Fibroblast of pulmonary artery (primary cell): ENCODE measurements around the gene ARG2.

Experiments
- DNase-seq: peaks from one replicate; pipeline ENCODE4 v3.0.0-alpha.2; 2010; ENCODE audit warnings: low read depth
- H3K4me3 ChIP-seq: replicated peaks from 2 replicates; pipeline ENCODE4 v1.5.1; 2011; ENCODE audit warnings: low read depth, mild to moderate bottlenecking, control low read depth, low read length, moderate library complexity
- TF ChIP-seq, protein P1 (sequence below): IDR thresholded peaks from 2 replicates; pipeline ENCODE4 v1.5.1; 2011; ENCODE audit warnings: mild to moderate bottlenecking, control low read depth, low read length, inconsistent platforms; ENCODE audit errors: missing control alignments

Gene ARG2

DNA sequence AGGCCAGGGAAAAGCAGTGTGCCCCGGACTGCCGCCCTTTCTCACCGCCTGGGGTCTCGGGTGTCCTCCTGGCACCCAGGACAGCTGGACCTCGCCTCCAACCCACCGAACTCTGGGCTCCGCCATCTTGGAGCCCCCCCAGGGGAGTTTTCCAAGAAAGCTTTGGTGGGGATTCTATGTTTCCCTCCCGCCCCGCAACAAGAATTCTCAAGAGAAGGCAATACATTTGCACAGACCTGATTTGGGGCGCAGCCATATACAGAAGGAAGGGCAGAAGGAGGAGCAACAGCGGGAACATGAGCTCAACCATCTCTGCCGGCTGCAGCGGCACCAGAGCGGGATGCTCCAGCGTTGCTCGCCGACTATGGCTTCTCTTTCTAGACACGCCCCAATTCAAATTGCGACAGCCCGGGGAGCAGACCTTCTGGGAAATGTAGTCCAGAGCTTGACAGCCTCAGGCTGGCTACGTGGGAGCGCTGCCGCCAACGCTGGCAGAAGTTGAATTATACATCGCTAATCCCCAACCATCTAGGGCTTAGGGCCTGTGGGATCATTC, 75.8 kb downstream of the ARG2 start, which contains the start of gene RDH11:
Gene RDH11 (minus strand): TSS at position 371 of the 556 bp plus-strand sequence. CDS start 61 bp downstream, at position 310.
- H3K4me3 ChIP-seq = peak within 1 kb of the TSS; percentile 99
- peak; percentile 93 for DNase-seq
- TF ChIP-seq, protein P1, sequence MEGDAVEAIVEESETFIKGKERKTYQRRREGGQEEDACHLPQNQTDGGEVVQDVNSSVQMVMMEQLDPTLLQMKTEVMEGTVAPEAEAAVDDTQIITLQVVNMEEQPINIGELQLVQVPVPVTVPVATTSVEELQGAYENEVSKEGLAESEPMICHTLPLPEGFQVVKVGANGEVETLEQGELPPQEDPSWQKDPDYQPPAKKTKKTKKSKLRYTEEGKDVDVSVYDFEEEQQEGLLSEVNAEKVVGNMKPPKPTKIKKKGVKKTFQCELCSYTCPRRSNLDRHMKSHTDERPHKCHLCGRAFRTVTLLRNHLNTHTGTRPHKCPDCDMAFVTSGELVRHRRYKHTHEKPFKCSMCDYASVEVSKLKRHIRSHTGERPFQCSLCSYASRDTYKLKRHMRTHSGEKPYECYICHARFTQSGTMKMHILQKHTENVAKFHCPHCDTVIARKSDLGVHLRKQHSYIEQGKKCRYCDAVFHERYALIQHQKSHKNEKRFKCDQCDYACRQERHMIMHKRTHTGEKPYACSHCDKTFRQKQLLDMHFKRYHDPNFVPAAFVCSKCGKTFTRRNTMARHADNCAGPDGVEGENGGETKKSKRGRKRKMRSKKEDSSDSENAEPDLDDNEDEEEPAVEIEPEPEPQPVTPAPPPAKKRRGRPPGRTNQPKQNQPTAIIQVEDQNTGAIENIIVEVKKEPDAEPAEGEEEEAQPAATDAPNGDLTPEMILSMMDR = no peak

DNA sequence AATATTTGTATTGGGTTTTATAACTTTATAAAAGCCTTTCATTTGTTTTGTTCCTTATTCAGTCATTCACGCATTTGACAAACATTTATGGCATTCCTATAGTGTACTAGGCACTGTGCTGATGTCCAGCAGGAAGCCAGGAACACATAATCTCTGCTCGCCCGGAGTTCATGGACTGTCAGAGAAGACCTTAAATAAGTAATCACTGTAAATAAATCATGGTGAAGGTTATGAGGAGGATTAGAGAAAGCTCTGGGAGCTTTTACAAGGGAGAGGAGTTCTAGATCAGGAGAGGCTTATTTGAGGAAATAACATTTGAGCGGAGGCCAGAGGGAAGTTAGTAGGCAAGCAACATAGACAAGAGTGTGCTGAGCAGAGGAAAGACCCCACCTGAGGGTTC, 77.3 kb downstream of the ARG2 start:
- DNase-seq = no peak
- TF ChIP-seq, protein P1 = no peak
- no peak overlapping the region for H3K4me3 ChIP-seq

DNA sequence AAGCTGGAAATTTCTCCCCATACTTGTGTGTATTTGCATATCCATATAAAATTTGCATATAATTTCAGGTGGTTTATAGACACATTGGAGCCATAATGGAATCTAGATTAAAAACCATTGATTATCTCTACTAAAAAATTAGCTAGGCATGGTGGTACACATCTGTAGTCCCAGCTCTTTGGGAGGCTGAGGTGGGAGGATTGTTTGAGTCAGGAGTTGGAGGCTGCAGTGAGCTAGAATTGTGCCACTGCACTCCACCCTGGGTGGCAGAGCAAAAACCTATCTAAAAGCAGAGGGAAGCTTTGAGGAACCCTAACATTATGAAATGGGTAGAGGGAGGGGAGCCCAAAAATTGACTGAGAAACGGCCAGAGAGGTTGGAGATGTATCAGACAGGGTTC, 78.5 kb downstream of the ARG2 start:
- H3K4me3 ChIP-seq = no peak overlapping the region
- TF ChIP-seq, protein P1 = no peak
- no peak for DNase-seq
